GM19467 (cell line): ENCODE results near the gene NFIB.
A peak's percentile ranks its signal among the peaks of the same experiment; 100 is the strongest.

Experiments used
- ATAC-seq: cut with Tn5 transposase; IDR thresholded peaks from one replicate; pipeline ENCODE4 v1.9.1; 2021; ENCODE audit warnings: mild to moderate bottlenecking, moderate library complexity; ENCODE audit not compliant: unreplicated experiment

NFIB gene

GRCh38 chr9:14158916-14159315 lies 155.0 kb downstream of the NFIB start:
- ATAC-seq: no peak

GRCh38 chr9:14158136-14158813 lies 155.7 kb downstream of the NFIB start:
- ATAC-seq: no peak

GRCh38 chr9:14157191-14157590 lies 156.8 kb downstream of the NFIB start:
- no peak for ATAC-seq

GRCh38 chr9:14156046-14156445 lies 157.9 kb downstream of the NFIB start:
- peak; percentile 98 for ATAC-seq

GRCh38 chr9:14155237-14155636 lies 158.7 kb downstream of the NFIB start:
- ATAC-seq: no peak

GRCh38 chr9:14153310-14153720 lies 160.6 kb downstream of the NFIB start:
- ATAC-seq: no peak

- no peak for ATAC-seq
These were observed 162.5 kb downstream of the NFIB start for GRCh38 chr9:14151451-14151850.

GRCh38 chr9:14148501-14149103 lies 165.3 kb downstream of the NFIB start:
- ATAC-seq: no peak

- no peak for ATAC-seq
These were observed 166.2 kb downstream of the NFIB start for GRCh38 chr9:14147738-14148137.

- ATAC-seq: no peak
These were observed 167.6 kb downstream of the NFIB start for GRCh38 chr9:14146201-14146874.

- ATAC-seq: no peak
These were observed 169.7 kb downstream of the NFIB start for GRCh38 chr9:14144215-14144614.

- no peak for ATAC-seq
These were observed 172.2 kb downstream of the NFIB start for GRCh38 chr9:14141699-14142098.

- ATAC-seq: no peak
These were observed 173.7 kb downstream of the NFIB start for GRCh38 chr9:14140096-14140697.

GRCh38 chr9:14139287-14139686 lies 174.7 kb downstream of the NFIB start:
- no peak for ATAC-seq

- no peak for ATAC-seq
These were observed 177.1 kb downstream of the NFIB start for GRCh38 chr9:14136646-14137370.

- no peak for ATAC-seq
These were observed 177.8 kb downstream of the NFIB start for GRCh38 chr9:14136047-14136635.

- ATAC-seq: no peak
These were observed 178.5 kb downstream of the NFIB start for GRCh38 chr9:14135421-14135820.

- no peak for ATAC-seq
These were observed 180.5 kb downstream of the NFIB start for GRCh38 chr9:14133394-14133793.

GRCh38 chr9:14132775-14133174 lies 181.2 kb downstream of the NFIB start:
- no peak for ATAC-seq

- no peak for ATAC-seq
These were observed 182.4 kb downstream of the NFIB start for GRCh38 chr9:14131356-14132088.
